HG03175 (cell line): ENCODE data around the gene ARHGDIG.
"Not testable (repeated sequence)": the region's sequence is repeated elsewhere in the genome, so short reads cannot be mapped to it uniquely, and the experiment has no call there.

Experiments used
- ATAC-seq: cut with Tn5 transposase; IDR thresholded peaks from one replicate; pipeline ENCODE4 v1.9.1; 2021; ENCODE audit warnings: mild to moderate bottlenecking, moderate library complexity; ENCODE audit not compliant: unreplicated experiment

Gene ARHGDIG

GRCh38 chr16:263182-263774 is 17.1 kb upstream of the ARHGDIG start:
- no peak for ATAC-seq

- ATAC-seq, result no peak
Measured at GRCh38 chr16:263944-264343, 16.4 kb upstream of the ARHGDIG start.

GRCh38 chr16:264440-264951 is 15.9 kb upstream of the ARHGDIG start:
- no peak for ATAC-seq

GRCh38 chr16:265002-265529 is 15.3 kb upstream of the ARHGDIG start:
- ATAC-seq, result no peak

GRCh38 chr16:265711-266110 is 14.7 kb upstream of the ARHGDIG start:
- ATAC-seq, result no peak

GRCh38 chr16:266258-267164 is 13.9 kb upstream of the ARHGDIG start:
- ATAC-seq, result no peak

- not testable (repeated sequence) for ATAC-seq
Measured at GRCh38 chr16:267562-267961, 12.8 kb upstream of the ARHGDIG start.

- no peak for ATAC-seq
Measured at GRCh38 chr16:268141-269053, 12.0 kb upstream of the ARHGDIG start.

GRCh38 chr16:269061-269796 is 11.2 kb upstream of the ARHGDIG start:
- no peak for ATAC-seq

GRCh38 chr16:270381-271255 is 9.8 kb upstream of the ARHGDIG start:
- ATAC-seq, result no peak

- ATAC-seq, result no peak
Measured at GRCh38 chr16:272633-273546, 7.5 kb upstream of the ARHGDIG start.

GRCh38 chr16:273547-274421 is 6.6 kb upstream of the ARHGDIG start:
- ATAC-seq, result no peak

- ATAC-seq, result no peak
Measured at GRCh38 chr16:275041-275641, 5.2 kb upstream of the ARHGDIG start.

- no peak for ATAC-seq
Measured at GRCh38 chr16:275786-276232, 4.6 kb upstream of the ARHGDIG start, which contains the start of gene RGS11. Gene RGS11, minus strand, starts transcription at chr16:275944. Its CDS starts 33 bp downstream, at chr16:275911.

- no peak for ATAC-seq
Measured at GRCh38 chr16:276426-277077, 3.8 kb upstream of the ARHGDIG start.

- ATAC-seq, result no peak
Measured at GRCh38 chr16:278863-279366, 1.5 kb upstream of the ARHGDIG start.
